Epithelial cell of proximal tubule (primary cell): Measurements from ENCODE around the gene DACH1. TPM values are rescaled to one million over a fixed set of nuclear protein-coding genes. Genes with fewer than 3 reads are reported as not detected.

ENCODE experiments used
- DNase-seq: peaks from one replicate; pipeline ENCODE4 v3.0.0-alpha.2; 2011; ENCODE audit warnings: low read depth
- H3K4me3 ChIP-seq: 2 replicates; pipeline ENCODE4 v1.5.1; 2011; ENCODE audit warnings: low read depth, mild to moderate bottlenecking, low read length
- total RNA-seq: library from RNA; depleted of rRNA; stranded (reverse); fragments of >200 nt; gene quantifications from 2 replicates; pipeline ENCODE4 v1.2.3, GENCODE V29; 2015
- TF ChIP-seq, protein P1 (sequence below): conservative IDR thresholded peaks from 2 replicates; pipeline ENCODE4 v1.5.1; 2012; ENCODE audit warnings: low read depth, mild to moderate bottlenecking, low read length

Gene DACH1
- total RNA-seq, 1 donor from 2014 or later, result 0.86 TPM

DNA sequence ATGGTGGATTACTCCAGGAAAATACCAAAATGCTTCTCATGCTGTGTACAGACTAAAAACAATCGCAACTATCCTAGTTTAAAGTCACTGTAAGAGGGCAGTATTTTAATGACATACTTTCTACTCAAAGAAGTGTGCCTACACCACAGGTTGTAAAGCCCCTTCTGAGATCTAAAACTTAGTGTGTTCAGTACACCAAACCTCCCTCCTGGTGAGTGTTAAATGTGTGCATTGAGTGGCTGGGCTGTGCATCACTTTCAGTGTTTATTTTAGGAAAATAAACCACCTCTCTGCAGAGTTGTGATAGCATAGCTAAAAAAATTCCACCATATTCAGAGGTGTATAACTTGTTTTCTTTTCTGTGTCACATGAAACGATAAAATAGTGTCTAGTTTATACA lies 263.7 kb downstream of the DACH1 start:
- no peak overlapping the region for H3K4me3 ChIP-seq
- no peak for DNase-seq
- TF ChIP-seq, protein P1, sequence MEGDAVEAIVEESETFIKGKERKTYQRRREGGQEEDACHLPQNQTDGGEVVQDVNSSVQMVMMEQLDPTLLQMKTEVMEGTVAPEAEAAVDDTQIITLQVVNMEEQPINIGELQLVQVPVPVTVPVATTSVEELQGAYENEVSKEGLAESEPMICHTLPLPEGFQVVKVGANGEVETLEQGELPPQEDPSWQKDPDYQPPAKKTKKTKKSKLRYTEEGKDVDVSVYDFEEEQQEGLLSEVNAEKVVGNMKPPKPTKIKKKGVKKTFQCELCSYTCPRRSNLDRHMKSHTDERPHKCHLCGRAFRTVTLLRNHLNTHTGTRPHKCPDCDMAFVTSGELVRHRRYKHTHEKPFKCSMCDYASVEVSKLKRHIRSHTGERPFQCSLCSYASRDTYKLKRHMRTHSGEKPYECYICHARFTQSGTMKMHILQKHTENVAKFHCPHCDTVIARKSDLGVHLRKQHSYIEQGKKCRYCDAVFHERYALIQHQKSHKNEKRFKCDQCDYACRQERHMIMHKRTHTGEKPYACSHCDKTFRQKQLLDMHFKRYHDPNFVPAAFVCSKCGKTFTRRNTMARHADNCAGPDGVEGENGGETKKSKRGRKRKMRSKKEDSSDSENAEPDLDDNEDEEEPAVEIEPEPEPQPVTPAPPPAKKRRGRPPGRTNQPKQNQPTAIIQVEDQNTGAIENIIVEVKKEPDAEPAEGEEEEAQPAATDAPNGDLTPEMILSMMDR, result no peak

GRCh38 chr13:71602344-71602743 lies 264.7 kb downstream of the DACH1 start:
- DNase-seq, result no peak
- no peak overlapping the region for H3K4me3 ChIP-seq
- TF ChIP-seq, protein P1, result no peak

GRCh38 chr13:71597150-71597549 lies 269.9 kb downstream of the DACH1 start:
- H3K4me3 ChIP-seq, result no peak overlapping the region
- no peak for DNase-seq
- TF ChIP-seq, protein P1, result no peak

GRCh38 chr13:71596116-71596515 lies 270.9 kb downstream of the DACH1 start:
- H3K4me3 ChIP-seq, result no peak overlapping the region
- TF ChIP-seq, protein P1, result no peak
- peak; percentile 18 for DNase-seq

GRCh38 chr13:71593566-71593965 lies 273.4 kb downstream of the DACH1 start:
- H3K4me3 ChIP-seq, result no peak overlapping the region
- no peak for DNase-seq
- TF ChIP-seq, protein P1, result no peak

- TF ChIP-seq, protein P1, result no peak
- H3K4me3 ChIP-seq, result no peak overlapping the region
These were observed 275.6 kb downstream of the DACH1 start for GRCh38 chr13:71591374-71591773.

GRCh38 chr13:71590654-71591148 lies 276.3 kb downstream of the DACH1 start:
- no peak overlapping the region for H3K4me3 ChIP-seq
- no peak for DNase-seq
- TF ChIP-seq, protein P1, result no peak

More at GRCh38 chr13:71591374-71591773, 275.6 kb downstream of the DACH1 start:
- DNase-seq, result no peak
